NCI-H748 (cell line): Measurements from ENCODE around the gene FEM1A.
"Not testable (repeated sequence)": the region's sequence is repeated elsewhere in the genome, so short reads cannot be mapped to it uniquely, and the experiment has no call there.

Experiments used
- DNase-seq: peaks from one replicate; lab custom pipeline; 2025; ENCODE audit not compliant: unreplicated experiment; lab: John Stamatoyannopoulos, UW

FEM1A gene

DNA sequence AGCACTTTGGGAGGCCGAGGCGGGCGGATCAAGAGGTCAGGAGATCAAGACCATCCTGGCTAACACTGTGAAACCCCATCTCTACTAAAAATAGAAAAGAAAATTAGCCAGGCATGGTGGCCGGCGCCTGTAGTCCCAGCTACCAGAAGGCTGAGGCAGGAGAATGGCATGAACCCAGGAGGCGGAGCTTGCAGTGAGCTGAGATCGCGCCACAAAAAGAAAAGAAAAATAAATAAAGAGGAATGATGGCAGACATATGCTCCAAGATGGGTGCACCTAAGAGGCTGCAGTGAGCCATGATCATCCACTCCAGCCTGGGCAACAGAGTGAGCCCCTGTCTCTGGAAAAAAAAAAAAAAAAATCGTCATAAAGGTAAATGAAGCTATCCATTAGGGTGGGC lies 54.4 kb downstream of the FEM1A start:
- not testable (repeated sequence) for DNase-seq

DNA sequence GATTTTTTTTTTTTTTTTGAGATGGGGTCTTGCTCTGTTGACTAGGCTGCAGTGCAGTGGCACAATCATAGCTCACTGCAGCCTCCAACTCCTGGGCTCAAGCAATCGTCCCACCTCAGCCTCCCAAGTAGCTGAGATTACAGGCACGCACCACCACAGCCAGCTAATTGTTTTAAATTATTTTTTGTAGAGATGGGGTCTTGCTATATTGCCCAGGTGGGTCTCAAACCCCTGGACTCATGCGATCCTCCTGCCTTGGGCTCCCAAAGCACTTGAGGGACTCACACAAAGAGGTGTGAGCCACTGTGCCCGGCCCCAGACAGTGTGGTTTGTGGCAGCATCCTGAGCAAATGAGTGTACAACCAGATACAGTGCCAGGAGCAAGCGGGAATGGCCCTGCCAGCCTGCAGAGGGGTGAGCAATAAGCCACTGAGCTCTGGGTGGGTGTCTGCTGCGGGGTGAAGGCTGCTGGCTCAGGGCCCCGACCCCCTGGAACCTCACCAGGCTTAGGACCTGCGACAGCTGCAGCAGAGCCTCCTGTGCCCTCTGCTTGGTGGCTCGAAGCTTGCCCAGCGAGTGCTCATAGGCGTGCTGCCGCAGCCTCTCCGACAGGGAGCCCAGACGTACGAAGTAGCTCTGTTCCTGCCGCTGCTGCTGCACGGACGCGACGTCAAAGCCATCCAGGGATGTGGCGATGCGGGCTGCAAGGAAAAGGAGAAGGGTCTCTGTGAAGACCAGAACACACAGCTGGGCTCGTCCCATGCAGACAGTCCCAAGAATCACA lies 55.8 kb downstream of the FEM1A start:
- no peak for DNase-seq

DNA sequence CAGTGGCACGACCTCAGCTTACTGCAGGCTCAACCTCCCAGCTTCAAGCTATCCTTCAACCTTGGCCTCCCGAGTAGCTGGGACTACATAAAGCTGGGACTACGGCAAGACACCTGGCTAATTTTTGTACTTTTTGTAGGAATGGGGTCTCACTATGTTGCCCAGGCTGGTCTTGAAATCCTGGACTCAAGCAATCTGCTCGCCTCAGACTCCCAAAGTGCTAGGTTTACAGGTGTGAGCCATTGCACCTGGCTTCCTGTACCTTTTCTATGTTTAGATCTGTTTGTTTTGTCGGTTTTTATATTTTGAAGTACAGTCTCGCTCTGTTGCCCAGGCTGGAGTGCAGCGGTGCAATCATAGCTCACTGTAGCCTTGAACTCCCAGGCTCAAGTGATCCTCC lies 57.5 kb downstream of the FEM1A start:
- DNase-seq: no peak
